Ovary (tissue), 3 donors: ENCODE data around the gene ARFRP1.

Experiments
- POLR2A ChIP-seq: fragments of 450-650 bp; IDR thresholded peaks from one replicate; pipeline ENCODE4 v1.6.1; 2017; ENCODE audit warnings: antibody characterized with exemption, mild to moderate bottlenecking, moderate library complexity
- TF ChIP-seq, protein P1 (sequence below), 3 donors: fragments of 450-650 bp in 2 of 3; fragments of 200-600 bp in 1 of 3; IDR thresholded peaks; one replicate each; pipeline versions ENCODE4 v1.5.1 to v1.8.0; 2016 to 2022; ENCODE audit warnings: antibody characterized with exemption in 3 of 3, mild to moderate bottlenecking in 1 of 3
- donor health status: DM: no; HTN: no; CAD: no.

DNA sequence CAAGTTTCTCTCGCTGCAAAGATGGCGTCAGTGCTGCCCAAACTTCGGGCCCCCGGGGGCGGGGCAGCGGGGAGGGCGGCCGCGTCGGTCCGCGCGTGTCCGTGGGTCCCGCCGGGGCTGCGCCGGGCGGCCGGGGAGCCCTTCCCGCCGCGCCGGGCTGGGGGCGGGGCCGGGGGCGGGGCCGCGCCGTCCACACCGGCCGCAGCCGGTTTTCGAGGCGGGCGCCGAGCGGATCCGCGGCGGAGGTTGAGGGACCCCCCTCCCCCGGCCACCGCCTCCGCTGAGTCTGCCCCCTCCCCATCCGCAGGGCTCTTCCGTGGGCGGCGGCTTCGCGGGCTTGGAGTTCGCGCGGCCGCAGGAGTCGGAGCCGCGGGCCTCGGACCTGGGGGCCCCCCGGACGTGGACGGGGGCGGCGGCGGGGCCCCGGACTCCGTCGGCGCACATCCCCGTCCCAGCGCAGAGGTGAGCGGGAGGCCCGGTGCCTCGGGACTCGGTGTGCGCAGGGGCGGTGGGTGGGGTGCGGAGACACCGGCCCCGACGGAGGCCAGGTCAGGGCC, 32.4 kb upstream of the ARFRP1 start:
- no peak for TF ChIP-seq POLR2A
- TF ChIP-seq, protein P1, sequence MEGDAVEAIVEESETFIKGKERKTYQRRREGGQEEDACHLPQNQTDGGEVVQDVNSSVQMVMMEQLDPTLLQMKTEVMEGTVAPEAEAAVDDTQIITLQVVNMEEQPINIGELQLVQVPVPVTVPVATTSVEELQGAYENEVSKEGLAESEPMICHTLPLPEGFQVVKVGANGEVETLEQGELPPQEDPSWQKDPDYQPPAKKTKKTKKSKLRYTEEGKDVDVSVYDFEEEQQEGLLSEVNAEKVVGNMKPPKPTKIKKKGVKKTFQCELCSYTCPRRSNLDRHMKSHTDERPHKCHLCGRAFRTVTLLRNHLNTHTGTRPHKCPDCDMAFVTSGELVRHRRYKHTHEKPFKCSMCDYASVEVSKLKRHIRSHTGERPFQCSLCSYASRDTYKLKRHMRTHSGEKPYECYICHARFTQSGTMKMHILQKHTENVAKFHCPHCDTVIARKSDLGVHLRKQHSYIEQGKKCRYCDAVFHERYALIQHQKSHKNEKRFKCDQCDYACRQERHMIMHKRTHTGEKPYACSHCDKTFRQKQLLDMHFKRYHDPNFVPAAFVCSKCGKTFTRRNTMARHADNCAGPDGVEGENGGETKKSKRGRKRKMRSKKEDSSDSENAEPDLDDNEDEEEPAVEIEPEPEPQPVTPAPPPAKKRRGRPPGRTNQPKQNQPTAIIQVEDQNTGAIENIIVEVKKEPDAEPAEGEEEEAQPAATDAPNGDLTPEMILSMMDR (IDR thresholded peaks at IDR 0.05) = no peak
